Spinal cord (tissue), 10 donors: Measurements from ENCODE around the gene ATP1B1. TPM values are rescaled to one million over a fixed set of nuclear protein-coding genes. Genes with fewer than 3 reads are reported as not detected.
A peak's percentile ranks its signal among the peaks of the same experiment; 100 is the strongest.

Experiments
- DNase-seq, 6 donors: peaks; one replicate each; pipeline versions ENCODE4 v3.0.0 to v3.0.0-alpha.2; 2013 to 2015; ENCODE audit warnings: low spot score in 6 of 6, low read depth in 4 of 6
- H3K27ac ChIP-seq: one replicate; pipeline ENCODE4 v1.5.1; 2013; ENCODE audit warnings: low read depth, low read length, control low read depth
- H3K27me3 ChIP-seq: one replicate; pipeline ENCODE4 v1.6.1; 2013; ENCODE audit warnings: low read length; ENCODE audit not compliant: control insufficient read depth, insufficient read depth
- H3K36me3 ChIP-seq: one replicate; pipeline ENCODE4 v1.6.1; 2013; ENCODE audit warnings: low read length; ENCODE audit not compliant: control insufficient read depth, insufficient read depth
- H3K4me1 ChIP-seq: one replicate; pipeline ENCODE4 v1.6.1; 2013; ENCODE audit warnings: low read length; ENCODE audit not compliant: control insufficient read depth, insufficient read depth
- H3K4me3 ChIP-seq: one replicate; pipeline ENCODE4 v1.5.1; 2013; ENCODE audit warnings: low read depth, low read length, control low read depth
- H3K9me3 ChIP-seq: one replicate; pipeline ENCODE4 v1.6.1; 2013; ENCODE audit warnings: low read length; ENCODE audit not compliant: control insufficient read depth, insufficient read depth
- WGBS: methylation state at CpG from one replicate; pipeline ENCODE4 v1.1.5; 2013; ENCODE audit warnings: missing lambda C conversion rate; ENCODE audit not compliant: insufficient coverage; 5-methylcytosine and 5-hydroxymethylcytosine counted together
- polyA plus RNA-seq, 2 donors: library from polyadenylated mRNA; unstranded; fragments of 120-200 nt; gene quantifications; one replicate each; pipeline ENCODE4 v1.2.1, GENCODE V29; 2013; ENCODE audit not compliant: insufficient read length in 2 of 2
- total RNA-seq, 2 donors: library from RNA; depleted of rRNA in 1 of 2; stranded (reverse); fragments of 120-200 nt in 1 of 2; fragments of >200 nt in 1 of 2; gene quantifications; one replicate each; pipeline versions ENCODE4 v1.2.3 to v1.2.4, GENCODE V29; 2013 to 2014
- donor health status: healthy.

The ATP1B1 gene
- total and polyA plus RNA-seq, 4 donors = 90.1 to 459 (median 390) TPM

DNA sequence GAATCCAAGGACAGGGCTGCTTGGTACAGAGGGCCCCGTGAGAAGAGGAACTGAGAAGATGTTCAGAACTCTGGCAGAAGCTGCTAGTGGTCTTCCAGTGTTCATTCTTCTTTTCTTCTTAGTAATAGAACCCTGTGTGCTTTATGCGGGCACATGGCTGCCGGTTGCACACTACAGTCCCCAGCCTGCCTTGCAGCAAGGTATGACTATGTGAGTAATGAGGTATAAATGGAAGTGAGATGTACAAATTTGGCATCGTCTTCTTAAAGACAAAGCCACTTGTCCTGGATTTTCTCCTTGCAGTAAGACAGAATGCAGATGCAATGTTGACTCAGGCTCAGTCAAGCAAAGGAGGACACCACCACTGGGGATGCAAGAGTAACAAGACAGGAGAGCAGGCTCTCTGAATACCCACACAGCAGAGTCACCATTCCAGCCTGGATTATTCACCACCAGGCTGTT lies 15.0 kb upstream of the ATP1B1 start:
- Histone ChIP-seq H3K27me3 (no peaks in the 10 kb centered on the region), H3K27ac (no peak overlapping the region), H3K4me1 (no peaks in the 10 kb centered on the region), H3K4me3 (no peak overlapping the region), H3K9me3 (no peaks in the 10 kb centered on the region), H3K36me3 (no peaks in the 10 kb centered on the region)
- DNase-seq = no peak
- 93% methylated on average over 4 of the region's 4 CpGs for WGBS

DNA sequence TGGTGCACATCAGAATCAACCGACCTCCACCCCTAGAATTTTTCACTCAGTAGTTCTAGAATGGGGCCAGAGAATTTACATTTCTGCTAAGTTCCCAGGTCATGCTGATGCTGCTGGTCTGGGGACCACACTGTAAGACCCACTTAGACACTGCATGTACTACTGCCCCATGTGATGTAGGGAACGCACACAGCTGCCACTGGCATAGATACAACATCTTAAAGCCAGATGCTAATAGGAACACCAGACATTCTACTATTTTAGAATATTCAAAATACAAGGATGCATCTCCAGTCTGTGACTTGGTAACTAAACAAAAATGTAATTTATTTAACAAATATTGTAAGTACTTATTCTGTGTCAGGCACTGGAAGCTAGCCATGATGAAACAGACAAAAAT lies 14.1 kb upstream of the ATP1B1 start:
- no CpG with 5 or more reads among the region's 2 CpGs for WGBS
- H3K36me3 ChIP-seq = no peaks in the 10 kb centered on the region
- DNase-seq = no peak
- H3K27ac ChIP-seq = no peak overlapping the region
- no peaks in the 10 kb centered on the region for H3K27me3 ChIP-seq
- H3K9me3 ChIP-seq = no peaks in the 10 kb centered on the region
- no peak overlapping the region for H3K4me3 ChIP-seq
- H3K4me1 ChIP-seq = no peaks in the 10 kb centered on the region

GRCh38 chr1:169094897-169095569 lies 11.5 kb upstream of the ATP1B1 start:
- Histone ChIP-seq H3K4me1 (no peaks in the 10 kb centered on the region), H3K9me3 (no peaks in the 10 kb centered on the region), H3K36me3 (no peaks in the 10 kb centered on the region), H3K27me3 (no peaks in the 10 kb centered on the region), H3K27ac (no peak overlapping the region), H3K4me3 (no peak overlapping the region)
- DNase-seq = no peak
- WGBS = 93% methylated on average over 2 of the region's 4 CpGs

DNA sequence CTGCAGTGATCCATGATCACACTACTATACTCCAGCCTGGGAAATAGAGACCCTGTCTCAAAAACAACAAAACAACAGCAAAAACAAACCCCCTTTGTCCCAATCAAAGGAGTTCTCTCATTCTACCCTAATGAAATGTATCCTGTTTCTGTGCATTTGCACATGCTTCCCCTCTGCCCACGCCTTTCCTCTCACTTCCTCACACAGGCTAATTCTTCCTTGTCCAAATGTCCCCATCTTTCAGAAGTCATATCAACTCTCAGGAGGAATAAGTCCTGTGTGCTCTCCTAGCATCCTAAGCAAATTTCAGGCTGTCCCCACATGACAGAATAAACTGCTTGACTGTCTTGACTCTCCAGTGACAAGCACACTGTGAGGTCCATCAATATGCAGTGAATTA lies 8.1 kb upstream of the ATP1B1 start:
- Histone ChIP-seq H3K27ac (no peak overlapping the region), H3K4me1 (peaks cover 16% of the 10 kb centered on the region), H3K27me3 (no peaks in the 10 kb centered on the region), H3K36me3 (no peaks in the 10 kb centered on the region), H3K4me3 (no peak overlapping the region), H3K9me3 (no peaks in the 10 kb centered on the region)
- 85% methylated on average over 1 of the region's 1 CpG for WGBS
- no peak for DNase-seq

- no peak overlapping the region for H3K4me3 ChIP-seq
- WGBS = 88% methylated on average over 2 of the region's 2 CpGs
- H3K9me3 ChIP-seq = no peaks in the 10 kb centered on the region
- H3K36me3 ChIP-seq = no peaks in the 10 kb centered on the region
- peaks cover 18% of the 10 kb centered on the region for H3K4me1 ChIP-seq
- H3K27ac ChIP-seq = no peak overlapping the region
- DNase-seq = peak in 1 of 6 donors; percentile 20
- H3K27me3 ChIP-seq = no peaks in the 10 kb centered on the region
These were observed 6.9 kb upstream of the ATP1B1 start for GRCh38 chr1:169099561-169099960.

GRCh38 chr1:169100208-169100607 lies 6.3 kb upstream of the ATP1B1 start:
- no peak overlapping the region for H3K27ac ChIP-seq
- no peaks in the 10 kb centered on the region for H3K36me3 ChIP-seq
- 30% methylated on average over 1 of the region's 1 CpG for WGBS
- H3K27me3 ChIP-seq = no peaks in the 10 kb centered on the region
- peak in 1 of 6 donors; percentile 69 for DNase-seq
- peaks cover 23% of the 10 kb centered on the region for H3K4me1 ChIP-seq
- H3K9me3 ChIP-seq = no peaks in the 10 kb centered on the region
- H3K4me3 ChIP-seq = no peak overlapping the region

GRCh38 chr1:169100651-169101088 lies 5.8 kb upstream of the ATP1B1 start:
- no peak for DNase-seq
- peak overlapping the region; percentile 2 for H3K27ac ChIP-seq
- no peak overlapping the region for H3K4me3 ChIP-seq
- 100% methylated on average over 1 of the region's 3 CpGs for WGBS
- peaks cover 28% of the 10 kb centered on the region for H3K4me1 ChIP-seq
- H3K36me3 ChIP-seq = no peaks in the 10 kb centered on the region
- no peaks in the 10 kb centered on the region for H3K27me3 ChIP-seq
- H3K9me3 ChIP-seq = no peaks in the 10 kb centered on the region

- peak in 3 of 6 donors; percentile 31 to 81 (median 70) for DNase-seq
- H3K27ac ChIP-seq = peak overlapping the region; percentile 63
- H3K36me3 ChIP-seq = no peaks in the 10 kb centered on the region
- WGBS = 20% methylated on average over 3 of the region's 4 CpGs
- H3K4me1 ChIP-seq = peaks cover 29% of the 10 kb centered on the region
- no peaks in the 10 kb centered on the region for H3K9me3 ChIP-seq
- H3K27me3 ChIP-seq = no peaks in the 10 kb centered on the region
- H3K4me3 ChIP-seq = no peak overlapping the region
These were observed 3.9 kb upstream of the ATP1B1 start for GRCh38 chr1:169102567-169102966.

DNA sequence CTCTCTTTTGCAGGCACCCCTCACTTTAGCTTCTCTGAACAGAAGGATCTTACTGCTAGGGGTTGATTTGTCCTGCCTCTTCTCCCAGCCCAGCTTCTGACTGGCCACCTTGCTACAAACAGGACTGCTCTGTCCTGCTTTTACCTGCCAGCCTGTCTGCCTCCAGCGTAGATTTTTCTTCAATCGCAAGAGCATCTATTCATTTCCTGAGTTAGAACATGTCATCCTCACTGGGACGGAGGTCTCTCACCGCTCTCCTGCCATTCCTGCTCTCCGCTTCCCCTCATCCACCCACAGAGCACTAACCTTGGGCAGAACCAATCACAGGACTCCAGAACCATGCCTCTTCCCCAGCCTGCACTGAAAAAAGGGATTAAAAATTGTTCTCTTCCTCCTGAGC lies 3.5 kb upstream of the ATP1B1 start:
- Histone ChIP-seq H3K36me3 (no peaks in the 10 kb centered on the region), H3K4me3 (no peak overlapping the region), H3K27me3 (no peaks in the 10 kb centered on the region), H3K9me3 (no peaks in the 10 kb centered on the region), H3K4me1 (peaks cover 29% of the 10 kb centered on the region), H3K27ac (peak overlapping the region; percentile 63)
- DNase-seq = no peak
- 85% methylated on average over 5 of the region's 5 CpGs for WGBS

DNA sequence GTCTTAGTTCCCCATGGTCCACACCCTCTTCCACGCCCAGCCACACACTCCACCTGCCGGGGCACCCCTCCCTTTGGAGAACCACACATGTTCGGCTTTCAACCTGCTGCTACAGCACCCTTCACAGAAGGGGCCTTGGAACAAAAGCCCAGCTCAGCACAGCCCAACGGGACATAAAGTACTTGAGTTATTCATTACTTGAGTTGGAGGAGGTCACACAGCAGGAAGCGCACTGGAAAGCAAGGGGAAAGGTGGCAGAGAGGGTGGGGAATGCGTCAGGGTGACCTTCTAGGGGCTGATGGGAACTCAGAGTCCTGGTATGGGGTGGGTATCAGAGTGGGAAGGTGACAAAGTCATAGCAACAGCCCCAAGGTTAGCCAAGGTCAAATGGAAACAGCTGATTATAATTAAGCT lies 3.0 kb upstream of the ATP1B1 start:
- Histone ChIP-seq H3K9me3 (no peaks in the 10 kb centered on the region), H3K27ac (peak overlapping the region; percentile 13), H3K4me1 (peaks cover 29% of the 10 kb centered on the region), H3K27me3 (no peaks in the 10 kb centered on the region), H3K36me3 (no peaks in the 10 kb centered on the region), H3K4me3 (no peak overlapping the region)
- DNase-seq = no peak
- WGBS = 59% methylated on average over 4 of the region's 6 CpGs
